ENCODE data around the gene CHRNA5.

CHRNA5 gene

DNA sequence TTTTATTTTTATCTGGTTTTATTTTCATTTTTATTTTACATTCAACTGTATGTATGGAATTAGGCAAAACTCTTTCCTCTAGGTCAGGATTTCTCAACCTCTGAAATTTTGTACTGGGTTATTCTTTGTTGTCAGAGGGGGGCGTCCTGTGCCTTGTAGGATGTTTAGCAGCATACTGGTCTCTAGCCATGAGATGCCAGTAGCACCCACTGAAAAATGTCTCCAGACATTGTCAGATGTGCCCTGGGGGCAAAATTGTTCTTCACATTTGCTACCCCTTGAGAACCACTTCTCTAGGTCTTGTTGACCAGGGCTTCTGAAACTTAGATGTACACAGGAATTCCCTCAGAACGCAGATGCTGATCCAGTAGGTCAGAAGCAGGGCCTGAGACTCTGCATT lies 5.4 kb downstream of the CHRNA5 start:
- Histone ChIP-seq H3K9me3 (ENCODE audit: severe bottlenecking) (no peaks in the 10 kb centered on the region), H3K27ac (no peak overlapping the region), H3K4me3 (ENCODE audit: low read depth, low read length) (no peak overlapping the region), H3K27me3 (ENCODE audit: insufficient read depth, low read depth, severe bottlenecking) (no peaks in the 10 kb centered on the region), H3K36me3 (0 out of 2 replicates have a peak, but pooled peaks cover 3% of the 10 kb centered on the region)
- TF ChIP-seq, protein P1, sequence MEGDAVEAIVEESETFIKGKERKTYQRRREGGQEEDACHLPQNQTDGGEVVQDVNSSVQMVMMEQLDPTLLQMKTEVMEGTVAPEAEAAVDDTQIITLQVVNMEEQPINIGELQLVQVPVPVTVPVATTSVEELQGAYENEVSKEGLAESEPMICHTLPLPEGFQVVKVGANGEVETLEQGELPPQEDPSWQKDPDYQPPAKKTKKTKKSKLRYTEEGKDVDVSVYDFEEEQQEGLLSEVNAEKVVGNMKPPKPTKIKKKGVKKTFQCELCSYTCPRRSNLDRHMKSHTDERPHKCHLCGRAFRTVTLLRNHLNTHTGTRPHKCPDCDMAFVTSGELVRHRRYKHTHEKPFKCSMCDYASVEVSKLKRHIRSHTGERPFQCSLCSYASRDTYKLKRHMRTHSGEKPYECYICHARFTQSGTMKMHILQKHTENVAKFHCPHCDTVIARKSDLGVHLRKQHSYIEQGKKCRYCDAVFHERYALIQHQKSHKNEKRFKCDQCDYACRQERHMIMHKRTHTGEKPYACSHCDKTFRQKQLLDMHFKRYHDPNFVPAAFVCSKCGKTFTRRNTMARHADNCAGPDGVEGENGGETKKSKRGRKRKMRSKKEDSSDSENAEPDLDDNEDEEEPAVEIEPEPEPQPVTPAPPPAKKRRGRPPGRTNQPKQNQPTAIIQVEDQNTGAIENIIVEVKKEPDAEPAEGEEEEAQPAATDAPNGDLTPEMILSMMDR (IDR thresholded peaks at IDR 0.05; ENCODE audit: low read depth, low read length) = no peak
- DNase-seq = no peak

DNA sequence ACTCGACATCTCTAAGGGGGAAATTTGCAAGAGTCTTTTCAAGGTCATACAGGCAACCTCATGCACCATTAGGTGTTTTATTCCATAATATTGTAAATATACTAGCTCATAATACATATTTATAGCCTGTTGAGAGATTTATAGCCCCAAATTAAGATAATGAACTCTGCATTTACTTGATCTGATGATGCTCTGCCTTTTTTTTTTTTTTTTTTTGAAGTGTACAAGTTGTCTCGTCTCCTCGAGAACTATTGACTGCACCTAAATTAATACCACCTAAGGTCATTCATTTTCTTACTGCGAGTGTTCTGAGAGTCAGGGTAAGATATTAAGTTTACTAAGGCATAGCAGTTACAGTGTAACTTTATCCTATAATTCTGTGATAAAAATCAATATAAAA lies 6.1 kb downstream of the CHRNA5 start:
- H3K27ac ChIP-seq = no peak overlapping the region
- TF ChIP-seq, protein P1 (IDR thresholded peaks at IDR 0.05; ENCODE audit: low read depth, low read length) = no peak
- H3K9me3 ChIP-seq (ENCODE audit: severe bottlenecking) = no peaks in the 10 kb centered on the region
- H3K27me3 ChIP-seq (ENCODE audit: insufficient read depth, low read depth, severe bottlenecking) = no peaks in the 10 kb centered on the region
- no peak for DNase-seq
- no peak overlapping the region for H3K4me3 ChIP-seq (ENCODE audit: low read depth, low read length)
- H3K36me3 ChIP-seq = 0 out of 2 replicates have a peak, but pooled peaks cover 3% of the 10 kb centered on the region

GRCh38 chr15:78573416-78573815 lies 8.1 kb downstream of the CHRNA5 start:
- Histone ChIP-seq H3K27me3 (ENCODE audit: insufficient read depth, low read depth, severe bottlenecking) (no peaks in the 10 kb centered on the region), H3K27ac (no peak overlapping the region), H3K36me3 (peaks cover 3% of the 10 kb centered on the region; the same call in 1 of the 2 replicates), H3K4me3 (ENCODE audit: low read depth, low read length) (no peak overlapping the region), H3K9me3 (ENCODE audit: severe bottlenecking) (no peaks in the 10 kb centered on the region)
- TF ChIP-seq, protein P1 (IDR thresholded peaks at IDR 0.05; ENCODE audit: low read depth, low read length) = no peak
- DNase-seq = no peak

DNA sequence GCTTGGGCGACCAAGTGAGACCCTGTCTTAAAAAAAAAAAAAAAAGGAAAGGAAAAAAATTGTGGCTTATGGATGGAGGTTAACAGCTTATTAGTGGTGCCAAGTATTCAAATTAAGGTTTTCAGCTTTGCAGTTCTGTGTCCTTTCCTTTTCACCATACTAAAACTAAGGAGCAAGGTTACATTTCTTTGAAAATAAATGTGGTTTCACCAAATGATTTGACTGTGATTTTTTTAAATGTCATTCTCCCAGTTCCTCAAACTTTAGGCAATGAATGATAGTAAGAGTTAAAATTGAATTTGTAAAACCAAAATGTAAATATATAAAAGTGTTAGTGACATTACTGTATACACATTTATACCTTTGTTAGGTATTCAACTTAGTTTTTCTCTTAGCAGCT lies 9.6 kb downstream of the CHRNA5 start:
- Histone ChIP-seq H3K4me3 (ENCODE audit: low read depth, low read length) (no peak overlapping the region), H3K27ac (no peak overlapping the region), H3K9me3 (ENCODE audit: severe bottlenecking) (no peaks in the 10 kb centered on the region), H3K27me3 (ENCODE audit: insufficient read depth, low read depth, severe bottlenecking) (no peaks in the 10 kb centered on the region), H3K36me3 (peaks cover 11% of the 10 kb centered on the region; the same call in 1 of the 2 replicates)
- TF ChIP-seq, protein P1 (IDR thresholded peaks at IDR 0.05; ENCODE audit: low read depth, low read length) = no peak
- DNase-seq = no peak

- Histone ChIP-seq H3K4me3 (ENCODE audit: low read depth, low read length) (no peak overlapping the region), H3K36me3 (peaks cover 92% of the 10 kb centered on the region), H3K9me3 (ENCODE audit: severe bottlenecking) (no peaks in the 10 kb centered on the region), H3K27ac (no peak overlapping the region), H3K27me3 (ENCODE audit: insufficient read depth, low read depth, severe bottlenecking) (no peaks in the 10 kb centered on the region)
- TF ChIP-seq, protein P1 (IDR thresholded peaks at IDR 0.05; ENCODE audit: low read depth, low read length) = no peak
- no peak for DNase-seq
Measured at GRCh38 chr15:78597583-78597982, 32.3 kb downstream of the CHRNA5 start.

DNA sequence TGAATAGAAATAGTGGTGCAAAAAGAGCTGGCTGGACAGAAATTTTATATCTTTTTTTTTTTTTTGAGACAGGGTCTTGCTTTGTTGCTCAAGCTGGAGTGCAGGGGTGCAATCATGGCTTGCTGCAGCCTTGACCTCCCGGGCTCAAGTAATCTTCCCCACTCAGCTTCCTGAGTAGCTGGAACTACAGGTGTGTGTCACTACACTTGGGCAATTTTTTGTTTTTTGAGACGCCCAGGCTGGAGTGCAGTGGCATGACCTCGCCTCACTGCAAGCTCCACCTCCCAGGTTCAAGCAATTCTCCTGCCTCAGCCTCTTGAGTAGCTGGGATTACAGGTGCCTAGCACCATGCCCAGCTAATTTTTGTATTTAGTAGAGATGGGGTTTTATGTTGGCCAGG lies 33.0 kb downstream of the CHRNA5 start:
- Histone ChIP-seq H3K27ac (no peak overlapping the region), H3K36me3 (peaks cover 90% of the 10 kb centered on the region), H3K27me3 (ENCODE audit: insufficient read depth, low read depth, severe bottlenecking) (no peaks in the 10 kb centered on the region), H3K9me3 (ENCODE audit: severe bottlenecking) (no peaks in the 10 kb centered on the region), H3K4me3 (ENCODE audit: low read depth, low read length) (no peak overlapping the region)
- no peak for DNase-seq
- TF ChIP-seq, protein P1 (IDR thresholded peaks at IDR 0.05; ENCODE audit: low read depth, low read length) = no peak

All from WERI-Rb-1 (cell line).